Small intestine (tissue), 7 donors: Measurements from ENCODE around the gene PPP2CA. TPM values are rescaled to one million over a fixed set of nuclear protein-coding genes. Genes with fewer than 3 reads are reported as not detected.

Source experiments
- DNase-seq, 2 donors: peaks; one replicate each; pipeline versions ENCODE4 v3.0.0 to v3.0.0-alpha.2; 2013
- FAIRE-seq: peaks from 2 replicates; lab custom pipeline; 2012; peaks lifted over from hg19 to GRCh38; lab: Jason Lieb, UNC
- H3K27ac ChIP-seq, 3 donors: one replicate each; pipeline ENCODE4 v1.5.1; 2013; ENCODE audit warnings: low read length in 2 of 3, mild to moderate bottlenecking in 2 of 3, control low read depth in 1 of 3, inconsistent platforms in 1 of 3, low read depth in 1 of 3, moderate library complexity in 1 of 3
- H3K27me3 ChIP-seq, 3 donors: one replicate each; pipeline ENCODE4 v1.6.1; 2013; ENCODE audit warnings: low read length in 3 of 3, inconsistent platforms in 1 of 3; ENCODE audit not compliant: control insufficient read depth in 3 of 3, insufficient read depth in 3 of 3
- H3K36me3 ChIP-seq, 3 donors: one replicate each; pipeline ENCODE4 v1.6.1; 2013; ENCODE audit warnings: low read length in 3 of 3, inconsistent platforms in 1 of 3, low read depth in 1 of 3, mild to moderate bottlenecking in 1 of 3, moderate library complexity in 1 of 3; ENCODE audit not compliant: control insufficient read depth in 3 of 3, insufficient read depth in 2 of 3
- H3K4me1 ChIP-seq, 3 donors: one replicate each; pipeline ENCODE4 v1.6.1; 2013; ENCODE audit warnings: low read length in 2 of 3, inconsistent platforms in 1 of 3, low read depth in 1 of 3, mild to moderate bottlenecking in 1 of 3, moderate library complexity in 1 of 3; ENCODE audit not compliant: control insufficient read depth in 3 of 3, insufficient read depth in 2 of 3
- H3K4me3 ChIP-seq, 3 donors: one replicate each; pipeline ENCODE4 v1.5.1; 2013; ENCODE audit warnings: low read length in 3 of 3, control low read depth in 1 of 3, inconsistent platforms in 1 of 3, low read depth in 1 of 3, mild to moderate bottlenecking in 1 of 3, moderate library complexity in 1 of 3
- H3K9me3 ChIP-seq, 2 donors: one replicate each; pipeline ENCODE4 v1.6.1; 2013; ENCODE audit warnings: low read depth in 1 of 2, low read length in 1 of 2; ENCODE audit not compliant: control insufficient read depth in 2 of 2, insufficient read depth in 1 of 2
- WGBS, 3 donors: extraction: QIAGEN DNeasy Blood & Tissue Kit; methylation state at CpG; one replicate each; pipeline ENCODE4 v1.1.7; 2013; 5-methylcytosine and 5-hydroxymethylcytosine counted together
- polyA plus RNA-seq, 4 donors: library from polyadenylated mRNA; stranded (reverse) in 3 of 4; unstranded in 1 of 4; fragments of 200-250 nt in 3 of 4; fragments of 120-200 nt in 1 of 4; gene quantifications; one replicate each; pipeline versions ENCODE4 v1.2.1 to v1.2.3, GENCODE V29; 2013
- donor health status: healthy with polysubstance abuse.
- donor health status: control.
- donor health status: control.
- donor health status: Bipolar disorder and iron deficiency.
- donor health status: healthy.

The PPP2CA gene
- polyA plus RNA-seq, 4 donors: 42.4 to 123 (median 46.8) TPM

GRCh38 chr5:134236318-134236717 is 10.4 kb upstream of the PPP2CA start:
- WGBS, 3 donors: 68 to 90% (median 79%) methylated on average over 2 of the region's 2 CpGs
- Histone ChIP-seq H3K27ac (no peak overlapping the region), H3K4me1 (peaks cover 0 to 13% (median 0%) of the 10 kb centered on the region in 3 donors), H3K4me3 (no peak overlapping the region), H3K9me3 (no peaks in the 10 kb centered on the region), H3K36me3 (no peaks in the 10 kb centered on the region), H3K27me3 (no peaks in the 10 kb centered on the region)
- FAIRE-seq: no peak
- DNase-seq: no peak

- no peaks in the 10 kb centered on the region for H3K9me3 ChIP-seq
- no peaks in the 10 kb centered on the region for H3K36me3 ChIP-seq
- H3K4me3 ChIP-seq: no peak overlapping the region
- no peaks in the 10 kb centered on the region for H3K27me3 ChIP-seq
- H3K27ac ChIP-seq: no peak overlapping the region
- peaks cover 0 to 10% (median 2%) of the 10 kb centered on the region in 3 donors for H3K4me1 ChIP-seq
- no peak for FAIRE-seq
- DNase-seq: no peak
Observed at GRCh38 chr5:134228624-134229023, 2.8 kb upstream of the PPP2CA start.

GRCh38 chr5:134227776-134228175 is 1.9 kb upstream of the PPP2CA start:
- no peak overlapping the region for H3K4me3 ChIP-seq
- peak overlapping the region in 2 of 3 donors; percentile 97 to 100 for H3K27ac ChIP-seq
- no peaks in the 10 kb centered on the region for H3K9me3 ChIP-seq
- DNase-seq (peak; percentile 57 to 70), FAIRE-seq (no peak)
- WGBS, 3 donors: 55 to 85% (median 63%) methylated on average over 3 of the region's 3 CpGs
- H3K4me1 ChIP-seq: peaks cover 0 to 13% (median 2%) of the 10 kb centered on the region in 3 donors
- no peaks in the 10 kb centered on the region for H3K36me3 ChIP-seq
- H3K27me3 ChIP-seq: no peaks in the 10 kb centered on the region

- FAIRE-seq (no peak), DNase-seq (peak; percentile 74 to 76)
- peaks cover 0 to 16% (median 2%) of the 10 kb centered on the region in 3 donors for H3K4me1 ChIP-seq
- no peaks in the 10 kb centered on the region for H3K27me3 ChIP-seq
- peak overlapping the region in 2 of 3 donors; percentile 46 to 81 for H3K4me3 ChIP-seq
- H3K9me3 ChIP-seq: no peaks in the 10 kb centered on the region
- peak overlapping the region; percentile 97 to 100 (median 99) for H3K27ac ChIP-seq
- H3K36me3 ChIP-seq: no peaks in the 10 kb centered on the region
- WGBS, 3 donors: 16 to 45% (median 26%) methylated on average over 5 of the region's 5 CpGs
Observed at GRCh38 chr5:134227259-134227658, 1.4 kb upstream of the PPP2CA start.

GRCh38 chr5:134226441-134227192 is 744 bp upstream of the PPP2CA start:
- no peak for FAIRE-seq
- peak overlapping the region; percentile 46 to 97 (median 81) for H3K4me3 ChIP-seq
- peaks cover 0 to 21% (median 4%) of the 10 kb centered on the region in 3 donors for H3K4me1 ChIP-seq
- peak overlapping the region; percentile 97 to 100 (median 99) for H3K27ac ChIP-seq
- H3K9me3 ChIP-seq: no peaks in the 10 kb centered on the region
- no peaks in the 10 kb centered on the region for H3K27me3 ChIP-seq
- no peaks in the 10 kb centered on the region for H3K36me3 ChIP-seq
- DNase-seq: peak in 1 of 2 donors; percentile 91
- 1 to 4% (median 4%) methylated on average over 50 to 51 of the region's 51 CpGs for WGBS, 3 donors

- peaks cover 0 to 5% (median 0%) of the 10 kb centered on the region in 3 donors for H3K36me3 ChIP-seq
- peak overlapping the region; percentile 81 to 97 (median 97) for H3K4me3 ChIP-seq
- H3K27ac ChIP-seq: peak overlapping the region; percentile 99 to 100 (median 100)
- 0 to 1% (median 0%) methylated on average over 44 to 49 of the region's 49 CpGs for WGBS, 3 donors
- H3K27me3 ChIP-seq: no peaks in the 10 kb centered on the region
- no peak for FAIRE-seq
- H3K4me1 ChIP-seq: peaks cover 4 to 21% (median 5%) of the 10 kb centered on the region in 3 donors
- no peaks in the 10 kb centered on the region for H3K9me3 ChIP-seq
- peak; percentile 49 to 89 for DNase-seq
Observed at GRCh38 chr5:134224888-134225779, 739 bp downstream of the PPP2CA start.

- H3K27me3 ChIP-seq: no peaks in the 10 kb centered on the region
- peaks cover 4 to 31% (median 5%) of the 10 kb centered on the region in 3 donors for H3K4me1 ChIP-seq
- H3K9me3 ChIP-seq: no peaks in the 10 kb centered on the region
- peak overlapping the region in 1 of 3 donors; percentile 100 for H3K27ac ChIP-seq
- DNase-seq (peak; percentile 23 to 37), FAIRE-seq (no peak)
- H3K4me3 ChIP-seq: peak overlapping the region in 2 of 3 donors; percentile 81 to 97
- WGBS, 3 donors: 21 to 28% (median 28%) methylated on average over 9 of the region's 9 CpGs
- H3K36me3 ChIP-seq: peaks cover 0 to 10% (median 0%) of the 10 kb centered on the region in 3 donors
Observed at GRCh38 chr5:134223406-134224248, 2.2 kb downstream of the PPP2CA start.
